AG04450 (cell line): Measurements from ENCODE around the gene PCDHB9. TPM values are rescaled to one million over a fixed set of nuclear protein-coding genes. Genes with fewer than 3 reads are reported as not detected.

Source experiments
- CTCF ChIA-PET: fragments of 300-600, 350-600 bp; formaldehyde crosslinking; extraction: SDS; loops from one replicate; lab custom pipeline; 2022; ENCODE audit warnings: antibody characterized with exemption, inconsistent platforms; lab: Charles Lee
- POLR2A ChIA-PET: fragments of 350-600 bp; formaldehyde crosslinking; extraction: SDS; loops from one replicate; lab custom pipeline; 2021; ENCODE audit warnings: antibody characterized with exemption, inconsistent platforms; lab: Yijun Ruan, JAX
- DNase-seq: peaks from one replicate; pipeline ENCODE4 v3.0.0-alpha.2; 2011; ENCODE audit warnings: low read depth, low spot score
- H3K27ac ChIP-seq: one replicate; pipeline ENCODE4 v1.5.1; 2012; ENCODE audit warnings: low read depth, low read length, control low read depth
- H3K27me3 ChIP-seq: one replicate; pipeline ENCODE4 v1.6.0; 2012; ENCODE audit warnings: low read length; ENCODE audit not compliant: control insufficient read depth, insufficient read depth
- H3K4me3 ChIP-seq: 2 replicates; pipeline ENCODE4 v1.5.1; 2011; ENCODE audit warnings: mild to moderate bottlenecking, low read depth, low read length, control low read depth
- H3K9me3 ChIP-seq: 2 replicates; pipeline ENCODE4 v1.5.1; 2012; ENCODE audit warnings: low read length; ENCODE audit not compliant: control insufficient read depth, insufficient read depth
- polyA plus RNA-seq: library from polyadenylated mRNA; depleted of rRNA; stranded (reverse); fragments of >200 nt; gene quantifications from 2 replicates; pipeline ENCODE4 v1.2.3, GENCODE V29; 2011; rRNA removed
- TF ChIP-seq, protein P1 (sequence below): IDR thresholded peaks from 2 replicates; pipeline ENCODE4 v1.5.1; 2011; ENCODE audit warnings: low read depth, low read length, control low read depth, inconsistent platforms

Gene PCDHB9
- polyA plus RNA-seq, 1 experiment, result 0.45 TPM

DNA sequence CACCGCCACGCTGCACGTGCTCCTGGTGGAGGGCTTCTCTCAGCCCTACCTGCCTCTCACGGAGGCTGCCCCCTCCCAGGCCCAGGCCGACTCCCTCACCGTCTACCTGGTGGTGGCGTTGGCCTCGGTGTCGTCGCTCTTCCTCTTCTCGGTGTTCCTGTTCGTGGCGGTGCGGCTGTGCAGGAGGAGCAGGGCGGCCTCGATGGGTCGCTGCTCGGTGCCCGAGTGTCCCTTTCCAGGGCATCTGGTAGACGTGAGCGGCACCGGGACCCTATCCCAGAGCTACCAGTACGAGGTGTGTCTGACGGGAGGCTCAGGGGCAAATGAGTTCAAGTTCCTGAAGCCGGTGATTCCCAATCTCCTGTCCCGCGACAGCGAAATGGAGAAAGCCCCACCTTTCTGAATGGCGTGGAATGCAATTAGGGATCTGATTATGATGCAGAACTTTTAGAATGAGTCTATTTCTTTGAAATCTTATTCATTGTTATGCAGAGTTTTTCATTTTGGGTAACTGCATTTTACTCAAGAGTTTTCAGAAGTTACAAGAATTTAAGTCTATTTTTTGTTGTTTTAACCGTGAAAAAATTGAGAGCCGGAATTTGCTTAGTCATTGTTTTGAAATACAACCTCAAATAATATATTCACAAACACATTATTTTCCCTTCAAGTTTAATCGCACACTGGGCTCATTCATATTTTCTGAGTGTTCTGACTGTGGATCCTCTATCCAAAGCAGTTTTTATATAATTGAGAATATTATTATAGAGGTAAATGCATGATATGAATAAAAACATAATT is 49.8 kb downstream of the PCDHB9 start:
- Histone ChIP-seq H3K27ac (no peak overlapping the region), H3K4me3 (no peak overlapping the region), H3K27me3 (no peaks in the 10 kb centered on the region), H3K9me3 (peaks cover 32% of the 10 kb centered on the region)
- no peak for DNase-seq
- POLR2A ChIA-PET, result no interaction called here
- TF ChIP-seq, protein P1, sequence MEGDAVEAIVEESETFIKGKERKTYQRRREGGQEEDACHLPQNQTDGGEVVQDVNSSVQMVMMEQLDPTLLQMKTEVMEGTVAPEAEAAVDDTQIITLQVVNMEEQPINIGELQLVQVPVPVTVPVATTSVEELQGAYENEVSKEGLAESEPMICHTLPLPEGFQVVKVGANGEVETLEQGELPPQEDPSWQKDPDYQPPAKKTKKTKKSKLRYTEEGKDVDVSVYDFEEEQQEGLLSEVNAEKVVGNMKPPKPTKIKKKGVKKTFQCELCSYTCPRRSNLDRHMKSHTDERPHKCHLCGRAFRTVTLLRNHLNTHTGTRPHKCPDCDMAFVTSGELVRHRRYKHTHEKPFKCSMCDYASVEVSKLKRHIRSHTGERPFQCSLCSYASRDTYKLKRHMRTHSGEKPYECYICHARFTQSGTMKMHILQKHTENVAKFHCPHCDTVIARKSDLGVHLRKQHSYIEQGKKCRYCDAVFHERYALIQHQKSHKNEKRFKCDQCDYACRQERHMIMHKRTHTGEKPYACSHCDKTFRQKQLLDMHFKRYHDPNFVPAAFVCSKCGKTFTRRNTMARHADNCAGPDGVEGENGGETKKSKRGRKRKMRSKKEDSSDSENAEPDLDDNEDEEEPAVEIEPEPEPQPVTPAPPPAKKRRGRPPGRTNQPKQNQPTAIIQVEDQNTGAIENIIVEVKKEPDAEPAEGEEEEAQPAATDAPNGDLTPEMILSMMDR, result no peak
- CTCF ChIA-PET, result no interaction called here

Other genes starting within 250 kb of the PCDHB9 start
- not detected in 2 replicates for gene PCDHAC2, start 220.7 kb upstream of the PCDHB9 start, polyA plus RNA-seq
- not detected in 2 replicates for gene PCDHB1, start 135.8 kb upstream of the PCDHB9 start, polyA plus RNA-seq
- gene PCDHB2, start 92.5 kb upstream of the PCDHB9 start, polyA plus RNA-seq, result 0.86 and 1.1 TPM in 2 replicates
- gene PCDHB3, start 86.7 kb upstream of the PCDHB9 start, polyA plus RNA-seq, result 0.12 and 0.15 TPM in 2 replicates
- 0.04 and 0.06 TPM in 2 replicates for gene PCDHB4, start 65.3 kb upstream of the PCDHB9 start, polyA plus RNA-seq
- 0.68 and 0.72 TPM in 2 replicates for gene PCDHB5, start 52.0 kb upstream of the PCDHB9 start, polyA plus RNA-seq
- gene PCDHB6, start 37.1 kb upstream of the PCDHB9 start, polyA plus RNA-seq, result 0.21 TPM in 2 replicates
- gene PCDHB7, start 14.5 kb upstream of the PCDHB9 start, polyA plus RNA-seq, result 0.61 and 0.62 TPM in 2 replicates
- 0.20 and 0.25 TPM in 2 replicates for gene PCDHB8, start 9.4 kb upstream of the PCDHB9 start, polyA plus RNA-seq
- 0.45 and 0.66 TPM in 2 replicates for gene PCDHB16, start 4.8 kb upstream of the PCDHB9 start, polyA plus RNA-seq
- 0.45 and 0.74 TPM in 2 replicates for gene PCDHB10, start 5.2 kb downstream of the PCDHB9 start, polyA plus RNA-seq
- 0.16 and 0.25 TPM in 2 replicates for gene PCDHB11, start 12.5 kb downstream of the PCDHB9 start, polyA plus RNA-seq
- 0.32 and 0.40 TPM in 2 replicates for gene PCDHB12, start 21.6 kb downstream of the PCDHB9 start, polyA plus RNA-seq
- gene PCDHB13, start 26.8 kb downstream of the PCDHB9 start, polyA plus RNA-seq, result 0.60 and 0.73 TPM in 2 replicates
- 0.98 and 1.1 TPM in 2 replicates for gene PCDHB14, start 36.2 kb downstream of the PCDHB9 start, polyA plus RNA-seq
- 0.88 and 0.93 TPM in 2 replicates for gene PCDHB15, start 58.2 kb downstream of the PCDHB9 start, polyA plus RNA-seq
- gene SLC25A2, start 116.9 kb downstream of the PCDHB9 start, polyA plus RNA-seq, result not detected in 2 replicates
- gene TAF7, start 133.6 kb downstream of the PCDHB9 start, polyA plus RNA-seq, result 60.3 and 71.0 TPM in 2 replicates
- gene PCDHGA1, start 143.4 kb downstream of the PCDHB9 start, polyA plus RNA-seq, result 1.9 and 2.2 TPM in 2 replicates
- gene PCDHGA2, start 151.6 kb downstream of the PCDHB9 start, polyA plus RNA-seq, result 6.1 and 6.3 TPM in 2 replicates
- 0.92 and 1.2 TPM in 2 replicates for gene PCDHGA3, start 156.7 kb downstream of the PCDHB9 start, polyA plus RNA-seq
- 3.2 TPM in 2 replicates for gene PCDHGB1, start 162.9 kb downstream of the PCDHB9 start, polyA plus RNA-seq
- 6.3 and 7.6 TPM in 2 replicates for gene PCDHGA4, start 167.9 kb downstream of the PCDHB9 start, polyA plus RNA-seq
- gene PCDHGB2, start 172.8 kb downstream of the PCDHB9 start, polyA plus RNA-seq, result 4.6 and 4.8 TPM in 2 replicates
- 1.4 and 1.8 TPM in 2 replicates for gene PCDHGA5, start 177.0 kb downstream of the PCDHB9 start, polyA plus RNA-seq
- gene PCDHGB3, start 183.1 kb downstream of the PCDHB9 start, polyA plus RNA-seq, result 3.6 and 4.3 TPM in 2 replicates
- gene PCDHGA6, start 186.7 kb downstream of the PCDHB9 start, polyA plus RNA-seq, result 4.7 and 4.8 TPM in 2 replicates
- 2.7 TPM in 2 replicates for gene PCDHGA7, start 195.6 kb downstream of the PCDHB9 start, polyA plus RNA-seq
- gene PCDHGB4, start 200.5 kb downstream of the PCDHB9 start, polyA plus RNA-seq, result 10.3 and 10.9 TPM in 2 replicates
- gene PCDHGA8, start 205.5 kb downstream of the PCDHB9 start, polyA plus RNA-seq, result 0.93 and 1.1 TPM in 2 replicates
- 12.5 TPM in 2 replicates for gene PCDHGB5, start 210.8 kb downstream of the PCDHB9 start, polyA plus RNA-seq
- 6.4 and 8.0 TPM in 2 replicates for gene PCDHGA9, start 215.6 kb downstream of the PCDHB9 start, polyA plus RNA-seq
- gene PCDHGB6, start 220.9 kb downstream of the PCDHB9 start, polyA plus RNA-seq, result 3.3 and 3.8 TPM in 2 replicates
- gene PCDHGA10, start 225.8 kb downstream of the PCDHB9 start, polyA plus RNA-seq, result 9.2 and 11.7 TPM in 2 replicates
- gene PCDHGB7, start 230.5 kb downstream of the PCDHB9 start, polyA plus RNA-seq, result 16.2 and 17.0 TPM in 2 replicates
- gene PCDHGA11, start 233.9 kb downstream of the PCDHB9 start, polyA plus RNA-seq, result 7.5 and 7.7 TPM in 2 replicates
- 3.4 and 4.3 TPM in 2 replicates for gene PCDHGA12, start 243.3 kb downstream of the PCDHB9 start, polyA plus RNA-seq